CD4-positive, alpha-beta T cell treated with Interleukin-4 for 1 hour (primary cell): Measurements from ENCODE around the gene RXFP3.
A peak's percentile ranks its signal among the peaks of the same experiment; 100 is the strongest.
"Not testable (repeated sequence)": the region's sequence is repeated elsewhere in the genome, so short reads cannot be mapped to it uniquely, and the experiment has no call there.

Experiments
- DNase-seq, 2 donors: peaks; one replicate each; pipeline ENCODE4 v3.0.0-alpha.2; 2020 to 2022

The RXFP3 gene

GRCh38 chr5:33936004-33936380, 194 bp upstream of the RXFP3 start:
- DNase-seq = peak in 1 of 2 donors; percentile 15

GRCh38 chr5:33937017-33937706, 976 bp downstream of the RXFP3 start:
- DNase-seq = no peak

- no peak for DNase-seq
Observed at GRCh38 chr5:33937707-33938506, 1.7 kb downstream of the RXFP3 start.

- DNase-seq = no peak
Observed at GRCh38 chr5:33938507-33938796, 2.3 kb downstream of the RXFP3 start.

- no peak for DNase-seq
Observed at GRCh38 chr5:33938881-33939280, 2.7 kb downstream of the RXFP3 start.

GRCh38 chr5:33939556-33940262, 3.5 kb downstream of the RXFP3 start:
- DNase-seq = no peak

- DNase-seq = no peak
Observed at GRCh38 chr5:33941090-33941489, 4.9 kb downstream of the RXFP3 start.

- no peak for DNase-seq
Observed at GRCh38 chr5:33944543-33945132, 8.5 kb downstream of the RXFP3 start.

GRCh38 chr5:33952175-33952574, 16.0 kb downstream of the RXFP3 start:
- not testable (repeated sequence) for DNase-seq

- no peak for DNase-seq
Observed at GRCh38 chr5:33957577-33958150, 21.5 kb downstream of the RXFP3 start.

GRCh38 chr5:33958176-33958575, 22.0 kb downstream of the RXFP3 start:
- DNase-seq = no peak

- no peak for DNase-seq
Observed at GRCh38 chr5:33964132-33964700, 28.0 kb downstream of the RXFP3 start.

- DNase-seq = no peak
Observed at GRCh38 chr5:33966805-33967204, 30.6 kb downstream of the RXFP3 start.

GRCh38 chr5:33968211-33969005, 32.2 kb downstream of the RXFP3 start:
- DNase-seq = no peak

GRCh38 chr5:33969572-33970452, 33.6 kb downstream of the RXFP3 start:
- peak in 1 of 2 donors; percentile 11 for DNase-seq

GRCh38 chr5:33973271-33973670, 37.1 kb downstream of the RXFP3 start:
- DNase-seq = no peak

- DNase-seq = no peak
Observed at GRCh38 chr5:33975852-33976251, 39.7 kb downstream of the RXFP3 start.

- DNase-seq = no peak
Observed at GRCh38 chr5:33976307-33976706, 40.1 kb downstream of the RXFP3 start.

- no peak for DNase-seq
Observed at GRCh38 chr5:33978306-33978705, 42.1 kb downstream of the RXFP3 start.

GRCh38 chr5:33980030-33980429, 43.8 kb downstream of the RXFP3 start:
- no peak for DNase-seq
